DMS114 treated with DMSO at 0.1 percent for 48 hours (cell line): ENCODE data around the gene KIAA1671.
"Not testable (repeated sequence)": the region's sequence is repeated elsewhere in the genome, so short reads cannot be mapped to it uniquely, and the experiment has no call there.

Source experiments
- DNase-seq: peaks from one replicate; lab custom pipeline; 2025; ENCODE audit not compliant: unreplicated experiment; lab: John Stamatoyannopoulos, UW

Gene KIAA1671

GRCh38 chr22:25212337-25212736 is 259.8 kb downstream of the KIAA1671 start:
- DNase-seq = no peak

- no peak for DNase-seq
Measured at GRCh38 chr22:25213221-25213620, 260.7 kb downstream of the KIAA1671 start.

- DNase-seq = no peak
Measured at GRCh38 chr22:25216230-25216629, 263.7 kb downstream of the KIAA1671 start.

- DNase-seq = no peak
Measured at GRCh38 chr22:25219211-25219689, 266.7 kb downstream of the KIAA1671 start, which contains the start of gene CRYBB2. TSS of gene CRYBB2 (plus strand) at chr22:25219639. CDS start at chr22:25221430, 1,791 bp downstream.

- no peak for DNase-seq
Measured at GRCh38 chr22:25219948-25220442, 267.5 kb downstream of the KIAA1671 start.

- no peak for DNase-seq
Measured at GRCh38 chr22:25221790-25222189, 269.3 kb downstream of the KIAA1671 start.

- DNase-seq = no peak
Measured at GRCh38 chr22:25223269-25223850, 270.8 kb downstream of the KIAA1671 start.

- no peak for DNase-seq
Measured at GRCh38 chr22:25228822-25229221, 276.3 kb downstream of the KIAA1671 start.

GRCh38 chr22:25230760-25231159 is 278.2 kb downstream of the KIAA1671 start:
- not testable (repeated sequence) for DNase-seq

- no peak for DNase-seq
Measured at GRCh38 chr22:25232301-25232700, 279.8 kb downstream of the KIAA1671 start.

- DNase-seq = not testable (repeated sequence)
Measured at GRCh38 chr22:25233706-25234105, 281.2 kb downstream of the KIAA1671 start.

- peak; percentile 63 for DNase-seq
Measured at GRCh38 chr22:25235547-25236290, 283.2 kb downstream of the KIAA1671 start.

GRCh38 chr22:25236417-25236816 is 283.9 kb downstream of the KIAA1671 start:
- no peak for DNase-seq

GRCh38 chr22:25237503-25237902 is 285.0 kb downstream of the KIAA1671 start:
- DNase-seq = no peak

GRCh38 chr22:25238058-25238457 is 285.5 kb downstream of the KIAA1671 start:
- not testable (repeated sequence) for DNase-seq
